ENCODE data around the gene MICALL2.

DNA sequence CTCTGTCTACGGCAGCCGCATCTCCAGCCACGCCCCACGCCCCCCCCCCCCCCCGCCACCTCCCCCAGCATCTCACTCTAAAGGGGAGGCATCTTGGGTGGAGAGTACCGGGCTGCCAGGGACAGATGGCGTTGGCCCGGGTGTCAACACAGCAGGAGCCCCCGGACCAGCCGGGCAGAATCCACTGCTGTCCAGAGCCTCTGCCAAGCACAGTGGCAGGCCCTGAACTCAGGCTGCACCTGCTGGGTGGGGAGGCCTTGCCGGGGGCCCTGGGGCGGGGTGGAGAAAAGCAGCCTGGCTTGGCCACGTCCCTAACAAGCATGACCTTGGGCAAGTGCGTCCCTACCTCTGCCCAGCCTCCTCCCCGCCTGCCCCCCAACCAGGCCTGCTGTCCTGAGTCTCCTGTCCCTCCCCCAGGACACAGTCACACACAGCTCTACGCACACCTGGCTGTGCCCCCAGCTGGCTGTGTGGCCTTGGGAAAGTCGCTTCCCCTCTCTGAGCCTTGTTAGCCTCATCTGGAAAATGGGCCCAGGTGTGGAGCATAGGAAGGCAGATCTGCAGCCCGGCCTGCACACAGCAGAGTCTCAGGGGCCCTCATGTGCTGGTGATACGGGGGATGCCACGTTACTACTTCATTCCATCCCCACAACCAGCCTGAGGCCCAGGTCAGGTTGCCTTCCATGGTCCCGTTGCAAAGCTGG is 45.2 kb downstream of the MICALL2 start:
- TF ChIP-seq, protein P1, sequence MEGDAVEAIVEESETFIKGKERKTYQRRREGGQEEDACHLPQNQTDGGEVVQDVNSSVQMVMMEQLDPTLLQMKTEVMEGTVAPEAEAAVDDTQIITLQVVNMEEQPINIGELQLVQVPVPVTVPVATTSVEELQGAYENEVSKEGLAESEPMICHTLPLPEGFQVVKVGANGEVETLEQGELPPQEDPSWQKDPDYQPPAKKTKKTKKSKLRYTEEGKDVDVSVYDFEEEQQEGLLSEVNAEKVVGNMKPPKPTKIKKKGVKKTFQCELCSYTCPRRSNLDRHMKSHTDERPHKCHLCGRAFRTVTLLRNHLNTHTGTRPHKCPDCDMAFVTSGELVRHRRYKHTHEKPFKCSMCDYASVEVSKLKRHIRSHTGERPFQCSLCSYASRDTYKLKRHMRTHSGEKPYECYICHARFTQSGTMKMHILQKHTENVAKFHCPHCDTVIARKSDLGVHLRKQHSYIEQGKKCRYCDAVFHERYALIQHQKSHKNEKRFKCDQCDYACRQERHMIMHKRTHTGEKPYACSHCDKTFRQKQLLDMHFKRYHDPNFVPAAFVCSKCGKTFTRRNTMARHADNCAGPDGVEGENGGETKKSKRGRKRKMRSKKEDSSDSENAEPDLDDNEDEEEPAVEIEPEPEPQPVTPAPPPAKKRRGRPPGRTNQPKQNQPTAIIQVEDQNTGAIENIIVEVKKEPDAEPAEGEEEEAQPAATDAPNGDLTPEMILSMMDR (IDR thresholded peaks at IDR 0.05) = no peak
- TF ChIP-seq POLR2A (IDR thresholded peaks at IDR 0.05) = no peak

Data from testis (tissue), 2 donors.